T-helper 22 cell (primary cell): Measurements from ENCODE around the gene SYT1.

Source experiments
- DNase-seq: peaks from one replicate; pipeline ENCODE4 v3.0.0-alpha.2; 2020; ENCODE audit warnings: low read depth

SYT1 gene

DNA sequence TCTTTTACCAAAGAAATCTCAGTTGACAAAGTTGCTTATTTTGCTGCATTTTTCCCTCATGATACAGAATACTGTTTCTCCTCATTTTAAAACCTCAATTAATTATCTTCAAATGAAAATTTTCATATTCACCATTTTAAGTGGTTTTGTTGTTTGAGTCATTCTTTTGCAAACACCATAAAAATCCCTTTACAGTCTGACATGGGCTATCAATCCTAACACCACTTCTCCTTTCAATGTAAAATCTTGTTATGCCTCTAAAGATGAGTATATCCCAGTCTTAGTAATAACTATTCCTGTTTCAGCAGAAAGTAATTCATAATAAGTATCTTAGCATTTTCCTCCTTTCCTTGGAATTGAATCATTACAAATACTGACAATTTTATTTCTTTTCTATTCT is 192.2 kb downstream of the SYT1 start:
- DNase-seq, result no peak

GRCh38 chr12:79057540-79057939 is 193.0 kb downstream of the SYT1 start:
- DNase-seq, result no peak

GRCh38 chr12:79058342-79058741 is 193.8 kb downstream of the SYT1 start:
- no peak for DNase-seq

DNA sequence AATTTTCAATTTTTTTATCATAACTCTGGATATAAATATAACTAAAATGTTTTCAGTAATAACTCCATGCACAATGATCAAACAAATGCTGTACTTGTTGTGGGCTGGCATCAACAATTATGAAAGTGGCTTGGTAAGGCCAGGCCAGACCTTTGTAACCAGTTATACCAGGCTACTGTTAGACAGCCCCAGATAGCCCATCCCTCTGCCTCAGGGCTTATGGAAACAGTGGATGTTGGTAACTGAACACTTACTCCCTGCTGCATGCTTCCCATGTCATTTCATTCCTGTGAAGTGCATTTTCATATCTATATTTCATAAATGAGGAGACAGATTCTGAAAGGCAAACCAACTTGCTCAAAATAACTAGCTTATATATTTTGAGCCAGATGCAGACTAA is 195.0 kb downstream of the SYT1 start:
- no peak for DNase-seq

GRCh38 chr12:79063258-79063657 is 198.7 kb downstream of the SYT1 start:
- DNase-seq, result no peak

DNA sequence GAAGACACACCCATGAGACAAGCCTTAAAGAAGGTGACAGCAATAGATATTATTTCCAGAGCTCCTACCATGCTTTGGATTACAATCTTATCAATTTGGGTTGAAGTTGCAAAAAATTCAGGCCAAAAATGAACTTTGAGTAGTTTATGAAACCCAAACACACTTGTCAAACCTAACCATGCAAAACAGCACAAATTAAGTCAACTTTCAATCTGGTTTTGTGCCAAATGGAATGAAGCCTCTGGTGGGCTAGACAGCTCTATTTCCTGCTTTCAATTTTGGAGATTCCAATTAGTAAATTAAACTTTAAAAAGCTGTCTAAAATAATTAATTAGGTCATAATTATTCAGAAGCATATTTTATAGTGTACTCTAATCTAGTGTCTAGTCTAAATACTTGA is 203.4 kb downstream of the SYT1 start:
- DNase-seq, result no peak

DNA sequence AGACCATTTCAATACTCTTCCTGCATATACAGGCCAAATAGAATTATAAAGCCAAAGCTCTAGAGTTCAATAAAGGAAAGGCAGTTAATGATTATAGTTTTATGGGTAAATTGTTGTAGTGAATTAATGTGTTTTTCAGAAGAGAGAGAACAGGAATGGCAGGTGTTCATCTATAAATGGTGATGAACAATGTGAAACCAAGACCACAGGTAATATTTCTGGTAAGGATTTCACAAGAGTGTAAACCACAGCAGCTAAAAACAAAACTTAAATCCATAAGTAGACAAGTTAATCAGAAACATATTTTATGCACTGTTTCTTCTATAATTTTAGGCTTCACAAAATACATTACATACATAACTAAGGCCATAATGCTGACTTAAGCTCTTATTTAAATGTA is 204.4 kb downstream of the SYT1 start:
- no peak for DNase-seq

DNA sequence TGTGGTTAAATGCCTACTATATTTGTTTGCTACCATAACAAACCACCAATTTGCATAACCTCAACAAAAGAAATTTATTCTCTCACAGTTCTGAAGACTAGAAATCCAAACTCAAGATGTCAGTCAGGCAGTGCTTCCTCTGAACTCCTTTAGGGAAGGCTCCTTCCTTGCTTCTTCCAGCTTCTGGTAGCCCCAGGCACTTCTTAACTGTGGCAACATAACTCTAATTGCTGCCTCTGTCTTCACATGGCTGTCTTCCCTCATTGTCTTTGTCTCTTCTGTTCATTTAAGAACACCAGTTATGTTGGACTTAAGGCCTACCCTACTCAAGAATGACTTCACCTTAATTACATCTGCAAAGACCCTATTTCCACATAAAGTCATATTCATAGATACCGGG is 206.9 kb downstream of the SYT1 start:
- no peak for DNase-seq

- no peak for DNase-seq
These were observed 208.9 kb downstream of the SYT1 start for GRCh38 chr12:79073506-79073905.

DNA sequence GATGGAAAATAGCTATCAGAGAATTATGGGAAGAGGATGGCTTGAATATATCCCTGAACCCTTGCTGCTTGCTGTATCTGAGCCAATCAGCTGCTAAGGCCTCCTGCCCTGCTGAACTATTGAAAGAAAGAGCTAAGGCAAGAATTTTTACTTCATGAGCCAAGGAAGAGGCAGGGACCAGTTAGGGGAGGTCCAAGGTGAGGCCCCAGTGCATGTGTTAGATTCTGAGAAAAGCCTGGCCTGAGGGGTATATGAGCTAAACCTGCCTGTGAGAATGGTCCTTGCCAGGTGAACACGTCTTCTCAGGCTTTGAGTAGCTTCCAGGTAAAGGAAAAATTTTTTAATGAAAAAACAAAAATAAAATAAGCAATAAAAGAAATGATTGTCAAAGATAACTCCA is 218.0 kb downstream of the SYT1 start:
- DNase-seq, result no peak

DNA sequence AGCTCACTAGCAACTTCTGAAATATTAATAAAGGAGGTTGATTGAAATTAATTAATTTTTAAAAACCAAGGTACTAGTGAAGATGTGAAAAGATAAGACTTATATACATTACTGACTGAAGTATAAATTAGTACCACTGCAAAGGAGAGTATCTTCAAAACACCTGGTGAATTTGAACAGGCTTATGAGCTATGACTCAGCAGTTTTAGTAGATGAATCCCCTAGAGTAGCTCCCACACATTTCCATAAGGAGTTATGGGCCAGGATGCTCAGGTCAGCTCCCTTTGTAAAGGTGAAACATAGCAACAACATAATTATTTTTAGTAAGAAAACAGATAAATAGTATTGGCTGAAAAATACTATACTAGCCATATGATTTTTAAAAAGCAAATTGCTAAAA is 218.6 kb downstream of the SYT1 start:
- DNase-seq, result no peak

DNA sequence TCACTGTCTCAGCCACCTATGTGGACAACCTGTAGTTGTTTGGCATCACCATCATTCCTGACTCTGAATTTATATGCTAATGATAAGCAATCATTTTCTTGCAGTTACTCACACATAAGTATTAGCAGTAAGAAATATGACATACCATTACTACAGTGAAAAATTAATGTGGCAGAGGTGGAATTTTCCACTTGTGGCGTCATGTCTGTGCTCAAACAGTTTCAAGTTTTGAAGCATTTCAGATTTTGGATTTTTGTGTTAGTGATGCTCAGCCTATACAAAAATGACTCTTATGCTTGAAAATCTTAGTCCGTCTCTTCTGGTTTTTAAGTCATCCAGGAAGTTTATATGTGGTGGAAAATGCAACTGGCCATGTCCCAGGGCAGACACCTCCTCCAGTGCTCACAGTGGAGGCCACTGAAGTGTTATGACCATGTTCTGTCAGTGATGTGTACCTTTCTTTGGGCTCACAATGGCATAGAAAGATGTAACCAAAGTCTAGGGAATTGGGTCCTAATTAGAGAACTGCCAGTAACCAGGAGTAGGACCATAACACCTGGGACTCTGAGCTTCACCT is 220.6 kb downstream of the SYT1 start:
- no peak for DNase-seq

GRCh38 chr12:79086541-79087296 is 222.1 kb downstream of the SYT1 start:
- no peak for DNase-seq

- no peak for DNase-seq
These were observed 234.0 kb downstream of the SYT1 start for GRCh38 chr12:79098530-79098929.

- no peak for DNase-seq
These were observed 244.4 kb downstream of the SYT1 start for GRCh38 chr12:79108962-79109361.

DNA sequence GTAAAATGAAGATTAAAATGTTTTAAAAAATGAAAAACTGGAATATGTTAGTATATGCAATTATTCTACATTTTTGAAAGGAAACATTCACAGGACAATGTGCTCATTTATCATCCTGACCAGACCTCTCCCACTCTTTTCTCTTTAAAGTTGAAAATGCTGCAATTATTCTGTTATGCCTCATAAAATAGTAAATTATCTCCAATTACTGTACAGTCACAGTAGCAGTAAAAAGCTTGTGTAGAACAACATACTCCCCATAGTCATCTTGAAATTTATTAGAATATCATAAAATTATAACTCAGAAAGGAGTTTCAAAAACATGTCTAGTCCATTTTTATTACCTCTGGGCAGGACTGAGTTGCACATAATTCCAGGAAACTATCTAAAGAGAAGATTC is 250.3 kb downstream of the SYT1 start:
- DNase-seq, result no peak

DNA sequence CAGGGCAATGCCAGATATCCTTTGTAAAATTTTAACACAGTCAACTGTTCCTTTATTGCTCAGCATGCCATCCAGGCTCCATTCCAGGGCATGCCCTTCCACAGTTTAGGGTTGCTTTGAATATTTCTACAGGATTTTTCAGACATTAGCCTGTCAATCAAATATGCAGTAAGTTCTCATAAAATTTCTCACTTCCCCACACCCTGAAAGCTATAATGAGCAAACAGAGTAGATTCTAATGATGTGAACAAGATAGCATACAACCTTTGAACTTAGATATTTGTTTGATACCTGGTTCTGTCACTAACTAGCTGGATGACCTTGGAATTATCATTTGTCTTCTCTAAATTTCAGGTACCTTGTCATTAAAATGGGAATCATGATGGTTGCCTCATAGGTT is 251.2 kb downstream of the SYT1 start:
- no peak for DNase-seq

GRCh38 chr12:79119796-79120195 is 255.2 kb downstream of the SYT1 start:
- no peak for DNase-seq

GRCh38 chr12:79121486-79121885 is 256.9 kb downstream of the SYT1 start:
- DNase-seq, result no peak

- no peak for DNase-seq
These were observed 259.8 kb downstream of the SYT1 start for GRCh38 chr12:79124385-79124784.

GRCh38 chr12:79125358-79125757 is 260.8 kb downstream of the SYT1 start:
- no peak for DNase-seq

GRCh38 chr12:79127271-79127751 is 262.7 kb downstream of the SYT1 start:
- no peak for DNase-seq

DNA sequence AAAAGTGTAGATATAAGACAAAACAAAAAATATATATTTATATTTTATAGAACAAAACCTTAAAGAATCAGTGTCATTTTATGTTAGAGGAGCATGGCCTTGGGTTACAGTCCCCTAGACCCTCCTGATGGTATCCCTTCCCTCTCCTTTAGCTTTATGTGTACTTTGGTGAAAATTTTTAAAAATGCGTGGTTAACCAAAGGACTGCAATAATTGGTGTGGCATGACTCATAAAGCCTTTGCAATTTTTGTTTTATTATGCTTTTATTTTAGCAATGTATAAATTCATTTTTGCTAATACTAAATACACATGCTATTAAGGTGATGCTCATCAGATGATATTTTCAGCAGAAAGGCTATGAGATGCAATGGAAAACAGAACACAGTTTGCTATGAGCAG is 264.4 kb downstream of the SYT1 start:
- DNase-seq, result no peak

DNA sequence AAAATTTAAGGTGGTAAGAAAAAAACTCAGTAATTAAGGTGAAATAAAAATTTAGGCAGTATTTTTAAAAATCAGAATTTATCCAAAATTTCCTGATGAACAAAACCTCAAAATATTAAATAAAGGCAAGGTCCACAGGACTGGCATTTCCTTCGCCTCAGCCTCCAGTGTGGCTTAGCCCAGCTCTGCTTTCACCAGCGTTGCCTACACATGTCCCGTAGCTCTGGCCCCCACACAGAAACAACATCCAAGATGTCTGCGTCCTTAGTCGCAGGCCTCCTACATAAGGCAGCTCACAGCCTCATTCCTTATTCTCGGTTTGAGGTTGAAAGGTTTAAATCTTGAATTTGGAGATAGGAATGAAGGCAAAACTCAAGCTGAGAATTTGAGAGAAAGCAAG is 274.3 kb downstream of the SYT1 start:
- DNase-seq, result no peak
